IMR-90 (cell line): ENCODE measurements around the gene IHH. TPM values are rescaled to one million over a fixed set of nuclear protein-coding genes. Genes with fewer than 3 reads are reported as not detected.
A peak's percentile ranks its signal among the peaks of the same experiment; 100 is the strongest.

ENCODE experiments used
- ATAC-seq: fragments of 200-7000 bp; cut with Tn5 transposase; 2 replicates; pipeline ENCODE4 v1.9.1; 2020; ENCODE audit warnings: low read depth, mild to moderate bottlenecking, moderate library complexity
- BruUV-seq: library from RNA; stranded (reverse); fragments of 400-500 nt; replicated peaks from 2 replicates; lab custom pipeline; 2021; lab: Mats Ljungman, UMichigan
- CTCF ChIA-PET: fragments of 300-600 bp; formaldehyde crosslinking; extraction: SDS; loops from one replicate; lab custom pipeline; 2021; ENCODE audit warnings: antibody characterized with exemption; lab: Yijun Ruan, JAX
- POLR2A ChIA-PET: fragments of 300-600 bp; sonication (Branson Sonifier 250); formaldehyde crosslinking; loops from one replicate; lab custom pipeline; 2022; ENCODE audit warnings: antibody characterized with exemption; ENCODE audit not compliant: unreplicated experiment; lab: Charles Lee
- DNase-seq: peaks from one replicate; pipeline ENCODE4 v3.0.0; 2013
- H2AFZ ChIP-seq: replicated peaks from 2 replicates; pipeline ENCODE3; 2013; ENCODE audit warnings: low read length, mild to moderate bottlenecking; ENCODE audit not compliant: poor library complexity
- H2AK5ac ChIP-seq: 2 replicates; pipeline ENCODE4 v1.6.1; 2013; ENCODE audit warnings: low read depth, low read length, inconsistent platforms
- H2AK9ac ChIP-seq: replicated peaks from 2 replicates; pipeline ENCODE3; 2013; ENCODE audit warnings: mild to moderate bottlenecking, low read depth, low read length, moderate library complexity; ENCODE audit not compliant: poor library complexity
- H2BK120ac ChIP-seq: 2 replicates; pipeline ENCODE4 v1.6.1; 2013; ENCODE audit warnings: low read depth, low read length, inconsistent platforms
- H2BK15ac ChIP-seq: 3 replicates; pipeline ENCODE4 v1.6.1; 2013; ENCODE audit warnings: low read depth, low read length, inconsistent platforms
- H2BK20ac ChIP-seq: 2 replicates; pipeline ENCODE4 v1.6.1; 2013; ENCODE audit warnings: low read depth, mild to moderate bottlenecking, inconsistent platforms, low read length, moderate library complexity
- H2BK5ac ChIP-seq: 2 replicates; pipeline ENCODE4 v1.6.1; 2013; ENCODE audit warnings: mild to moderate bottlenecking, low read depth, low read length, inconsistent platforms; ENCODE audit not compliant: poor library complexity, severe bottlenecking
- H3K14ac ChIP-seq: replicated peaks from 2 replicates; pipeline ENCODE4 v1.6.1; 2013; ENCODE audit warnings: low read depth, low read length, inconsistent platforms
- H3K18ac ChIP-seq: 2 replicates; pipeline ENCODE4 v1.6.1; 2013; ENCODE audit warnings: low read depth, low read length, control low read depth
- H3K23ac ChIP-seq: 2 replicates; pipeline ENCODE4 v1.6.1; 2013; ENCODE audit warnings: low read depth, low read length, inconsistent platforms
- H3K27ac ChIP-seq: 2 replicates; pipeline ENCODE4 v1.5.1; 2013; ENCODE audit warnings: mild to moderate bottlenecking, control low read depth, low read length; ENCODE audit not compliant: insufficient read depth
- H3K27me3 ChIP-seq: 2 replicates; pipeline ENCODE4 v1.6.1; 2013; ENCODE audit warnings: low read length; ENCODE audit not compliant: control insufficient read depth, insufficient read depth
- H3K36me3 ChIP-seq: 2 replicates; pipeline ENCODE4 v1.6.1; 2013; ENCODE audit warnings: low read length, mixed read lengths; ENCODE audit not compliant: control insufficient read depth, insufficient read depth
- H3K4ac ChIP-seq: 2 replicates; pipeline ENCODE4 v1.6.1; 2013; ENCODE audit warnings: low read depth, low read length, inconsistent platforms
- H3K4me1 ChIP-seq: 2 replicates; pipeline ENCODE4 v1.6.1; 2013; ENCODE audit warnings: low read length, mixed read lengths; ENCODE audit not compliant: control insufficient read depth, insufficient read depth
- H3K4me2 ChIP-seq: 2 replicates; pipeline ENCODE4 v1.6.1; 2013; ENCODE audit warnings: low read depth, mild to moderate bottlenecking, control low read depth, low read length, moderate library complexity
- H3K4me3 ChIP-seq: 2 replicates; pipeline ENCODE4 v1.5.1; 2013; ENCODE audit warnings: low read depth, mild to moderate bottlenecking, control low read depth, low read length, moderate library complexity; ENCODE audit not compliant: insufficient read depth
- H3K56ac ChIP-seq: 2 replicates; pipeline ENCODE4 v1.6.1; 2013; ENCODE audit warnings: low read length, inconsistent platforms; ENCODE audit not compliant: insufficient read depth; ENCODE audit errors: extremely low read depth
- H3K79me1 ChIP-seq, 2 experiments: 2 replicates each; pipeline ENCODE4 v1.6.1; 2013; ENCODE audit warnings: low read length in 2 of 2, inconsistent platforms in 1 of 2, low read depth in 1 of 2
- H3K9ac ChIP-seq: 2 replicates; pipeline ENCODE4 v1.6.1; 2013; ENCODE audit warnings: low read depth, low read length, control low read depth
- H3K9me1 ChIP-seq: 2 replicates; pipeline ENCODE4 v1.6.1; 2013; ENCODE audit warnings: low read length, inconsistent platforms; ENCODE audit not compliant: insufficient read depth
- H3K9me3 ChIP-seq: 2 replicates; pipeline ENCODE4 v1.6.1; 2013; ENCODE audit warnings: low read length; ENCODE audit not compliant: control insufficient read depth, insufficient read depth
- H4K20me1 ChIP-seq: 2 replicates; pipeline ENCODE4 v1.6.1; 2013; ENCODE audit warnings: low read length, inconsistent platforms; ENCODE audit not compliant: insufficient read depth
- H4K5ac ChIP-seq: 2 replicates; pipeline ENCODE4 v1.6.1; 2013; ENCODE audit warnings: mild to moderate bottlenecking, low read depth, low read length, control low read depth
- H4K8ac ChIP-seq, 2 experiments: 2 replicates each; pipeline ENCODE4 v1.6.1; 2013; ENCODE audit warnings: low read depth in 2 of 2, low read length in 2 of 2, control low read depth in 1 of 2, inconsistent platforms in 1 of 2
- H4K91ac ChIP-seq: 2 replicates; pipeline ENCODE4 v1.6.1; 2013; ENCODE audit warnings: low read depth, low read length, inconsistent platforms; ENCODE audit not compliant: insufficient read depth
- CEBPB ChIP-seq: IDR thresholded peaks from 2 replicates; pipeline ENCODE4 v1.6.1; 2012; ENCODE audit warnings: low read depth, low read length, improper control_type of control experiment
- CHD1 ChIP-seq: IDR thresholded peaks from 2 replicates; pipeline ENCODE4 v1.6.1; 2012; ENCODE audit warnings: low read depth, low read length, improper control_type of control experiment
- CTCF ChIP-seq: conservative IDR thresholded peaks from 2 replicates; pipeline ENCODE4 v1.5.1; 2012; ENCODE audit warnings: mild to moderate bottlenecking, low read depth, low read length, improper control_type of control experiment
- MAFK ChIP-seq: IDR thresholded peaks from 2 replicates; pipeline ENCODE4 v1.6.1; 2012; ENCODE audit warnings: low read depth, low read length, improper control_type of control experiment
- MAZ ChIP-seq: IDR thresholded peaks from 2 replicates; pipeline ENCODE4 v1.6.1; 2012; ENCODE audit warnings: low read depth, mild to moderate bottlenecking, low read length, improper control_type of control experiment, moderate library complexity, borderline replicate concordance
- MXI1 ChIP-seq: IDR thresholded peaks from 2 replicates; pipeline ENCODE4 v1.6.1; 2012; ENCODE audit warnings: low read depth, mild to moderate bottlenecking, low read length, moderate library complexity, borderline replicate concordance
- NFE2L2 ChIP-seq: fragments of 150-350 bp; IDR thresholded peaks from 2 replicates; pipeline ENCODE4 v1.6.1; 2016; ENCODE audit warnings: low read depth, mild to moderate bottlenecking, low read length
- POLR2A ChIP-seq: IDR thresholded peaks from 2 replicates; pipeline ENCODE4 v1.6.1; 2012; ENCODE audit warnings: mild to moderate bottlenecking, low read depth, low read length
- RAD21 ChIP-seq: IDR thresholded peaks from 2 replicates; pipeline ENCODE4 v1.6.1; 2012; ENCODE audit warnings: low read length, improper control_type of control experiment
- RFX5 ChIP-seq: IDR thresholded peaks from 2 replicates; pipeline ENCODE4 v1.8.0; 2012; ENCODE audit warnings: low read depth, mild to moderate bottlenecking, low read length, moderate library complexity
- WGBS, 2 experiments: methylation state at CpG; one replicate each; pipeline versions ENCODE4 v1.1.5 to v1.1.7; 2013; ENCODE audit warnings: missing lambda C conversion rate in 2 of 2; ENCODE audit not compliant: insufficient read length in 1 of 2; ENCODE audit errors: extremely low coverage in 2 of 2; 5-methylcytosine and 5-hydroxymethylcytosine counted together
- dilution Hi-C: fragments of 300-500 bp; cut with HindIII; formaldehyde crosslinking; loops from one replicate; pipeline ENCODE4 v1.14.3; 2018; ENCODE audit warnings: low sequenced_read_pairs; ENCODE audit not compliant: unreplicated experiment
- in situ Hi-C: fragments of 300-500 bp; cut with MboI; formaldehyde crosslinking; loops from 3 replicates; pipeline ENCODE4 v1.14.3; 2019; ENCODE audit warnings: low sequenced_read_pairs, inconsistent platforms, mixed read lengths
- intact Hi-C: fragments of 100-400 bp; cut with micrococcal nuclease; formaldehyde crosslinking; loops from 2 replicates; pipeline ENCODE4 v1.10.0; 2022
- polyA plus RNA-seq, 3 experiments: library from polyadenylated mRNA; depleted of rRNA; stranded (reverse); fragments of >200 nt; gene quantifications; 2 replicates each; pipeline ENCODE4 v1.2.3, GENCODE V29; 2012; ENCODE audit warnings: low replicate concordance in 1 of 3
- total RNA-seq: library from RNA; depleted of rRNA; stranded (reverse); fragments of >200 nt; gene quantifications from 2 replicates; pipeline ENCODE4 v1.2.3, GENCODE V29; 2012
- TF ChIP-seq, protein P1 (sequence below): fragments of 150-350 bp; IDR thresholded peaks from 2 replicates; pipeline ENCODE4 v1.6.1; 2017; ENCODE audit warnings: mild to moderate bottlenecking, antibody characterized with exemption, low read length, low read depth
- TF ChIP-seq, protein P2 (sequence below): fragments of 150-350 bp; IDR thresholded peaks from 2 replicates; pipeline ENCODE4 v1.6.1; 2016; ENCODE audit warnings: low read depth, mild to moderate bottlenecking, low read length, moderate library complexity, borderline replicate concordance

Gene IHH
- total and polyA plus RNA-seq, 2 of the 4 experiments (the other 2 are of a cell fraction): not detected

DNA sequence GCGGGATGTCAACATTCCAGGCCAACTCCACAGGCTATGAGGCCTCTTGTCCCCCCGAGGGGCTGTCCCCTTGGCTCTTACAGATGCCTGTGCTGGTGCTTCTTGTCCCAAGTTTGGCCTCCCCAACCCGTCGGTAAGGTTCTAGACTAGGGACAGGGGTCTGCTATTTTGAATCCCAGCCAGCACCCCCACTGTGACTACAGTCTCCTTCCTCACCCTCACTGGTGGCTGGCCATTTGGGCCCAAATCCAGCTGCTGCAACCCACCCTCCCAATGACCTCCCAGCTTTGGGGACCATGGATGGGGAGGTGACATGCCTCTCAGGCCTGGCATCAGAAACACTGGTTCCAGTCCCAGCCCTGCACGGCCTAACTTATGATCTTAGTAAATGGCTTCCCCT is 38.1 kb downstream of the IHH start:
- Histone ChIP-seq H3K4ac (no peak overlapping the region), H2BK15ac (no peak overlapping the region), H3K9me3 (no peaks in the 10 kb centered on the region), H4K8ac (no peak overlapping the region), H3K56ac (no peak overlapping the region), H2AFZ (peak overlapping the region; percentile 58), H3K9ac (no peak overlapping the region), H3K9me1 (no peaks in the 10 kb centered on the region), H3K4me3 (no peak overlapping the region), H3K4me2 (no peak overlapping the region), H3K18ac (no peak overlapping the region), H2BK20ac (no peak overlapping the region), H3K4me1 (no peaks in the 10 kb centered on the region), H2AK5ac (no peak overlapping the region), H4K5ac (no peak overlapping the region), H3K27me3 (peaks cover 81% of the 10 kb centered on the region), H4K20me1 (no peaks in the 10 kb centered on the region), H3K36me3 (no peaks in the 10 kb centered on the region), H2BK5ac (no peak overlapping the region), H3K27ac (no peak overlapping the region), H2AK9ac (no peak overlapping the region), H4K91ac (no peak overlapping the region), H3K23ac (no peak overlapping the region), H3K14ac (no peak overlapping the region), H3K79me1 (no peaks in the 10 kb centered on the region), H2BK120ac (no peak overlapping the region)
- WGBS, 2 experiments: no CpG with 5 or more reads among the region's 5 CpGs
- ATAC-seq (no peak), DNase-seq (no peak)
- ChIA-PET CTCF (no interaction called here), POLR2A (interaction anchor here (0.5 kb wide), 1 partner anchor 12 kb away, joined by 7 read pairs; no protein-coding TSS in a partner anchor)
- no TSS peak for BruUV-seq
- dilution Hi-C loops (no loop called here), in situ Hi-C loops (no loop called here), intact Hi-C loops (no loop called here)
- TF ChIP-seq CEBPB: no peak
- TF ChIP-seq NFE2L2: no peak
- TF ChIP-seq, protein P1, sequence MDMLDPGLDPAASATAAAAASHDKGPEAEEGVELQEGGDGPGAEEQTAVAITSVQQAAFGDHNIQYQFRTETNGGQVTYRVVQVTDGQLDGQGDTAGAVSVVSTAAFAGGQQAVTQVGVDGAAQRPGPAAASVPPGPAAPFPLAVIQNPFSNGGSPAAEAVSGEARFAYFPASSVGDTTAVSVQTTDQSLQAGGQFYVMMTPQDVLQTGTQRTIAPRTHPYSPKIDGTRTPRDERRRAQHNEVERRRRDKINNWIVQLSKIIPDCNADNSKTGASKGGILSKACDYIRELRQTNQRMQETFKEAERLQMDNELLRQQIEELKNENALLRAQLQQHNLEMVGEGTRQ: no peak
- no peak for TF ChIP-seq POLR2A
- TF ChIP-seq RAD21: no peak
- TF ChIP-seq, protein P2, sequence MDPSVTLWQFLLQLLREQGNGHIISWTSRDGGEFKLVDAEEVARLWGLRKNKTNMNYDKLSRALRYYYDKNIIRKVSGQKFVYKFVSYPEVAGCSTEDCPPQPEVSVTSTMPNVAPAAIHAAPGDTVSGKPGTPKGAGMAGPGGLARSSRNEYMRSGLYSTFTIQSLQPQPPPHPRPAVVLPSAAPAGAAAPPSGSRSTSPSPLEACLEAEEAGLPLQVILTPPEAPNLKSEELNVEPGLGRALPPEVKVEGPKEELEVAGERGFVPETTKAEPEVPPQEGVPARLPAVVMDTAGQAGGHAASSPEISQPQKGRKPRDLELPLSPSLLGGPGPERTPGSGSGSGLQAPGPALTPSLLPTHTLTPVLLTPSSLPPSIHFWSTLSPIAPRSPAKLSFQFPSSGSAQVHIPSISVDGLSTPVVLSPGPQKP: no peak
- no peak for TF ChIP-seq MAFK
- TF ChIP-seq MAZ: no peak
- TF ChIP-seq MXI1: no peak
- TF ChIP-seq RFX5: no peak
- TF ChIP-seq CHD1: no peak
- no peak for TF ChIP-seq CTCF
